ENCODE measurements around the gene ACAN.
"Not testable (repeated sequence)": the region's sequence is repeated elsewhere in the genome, so short reads cannot be mapped to it uniquely, and the experiment has no call there.

Gene ACAN

GRCh38 chr15:88918738-88919137 is 115.5 kb downstream of the ACAN start:
- TF ChIP-seq CTCF (IDR thresholded peaks at IDR 0.05; ENCODE audit: borderline replicate concordance, control extremely low read depth, extremely low read depth, insufficient read depth, missing control alignments) = no peak
- in situ Hi-C loops (cut with MboI; ENCODE audit: low sequenced_read_pairs, unreplicated experiment) = no loop called here
- DNase-seq (ENCODE audit: low spot score) = peak; percentile 25

- in situ Hi-C loops (cut with MboI; ENCODE audit: low sequenced_read_pairs, unreplicated experiment) = no loop called here
- TF ChIP-seq CTCF (IDR thresholded peaks at IDR 0.05; ENCODE audit: borderline replicate concordance, control extremely low read depth, extremely low read depth, insufficient read depth, missing control alignments) = no peak
- no peak for DNase-seq (ENCODE audit: low spot score)
These were observed 117.1 kb downstream of the ACAN start for GRCh38 chr15:88920186-88920891.

GRCh38 chr15:88920892-88921435 is 117.7 kb downstream of the ACAN start:
- in situ Hi-C loops (cut with MboI; ENCODE audit: low sequenced_read_pairs, unreplicated experiment); DNase-seq (ENCODE audit: low spot score): not testable (repeated sequence)
